ENCODE results near the gene P3H3.

P3H3 gene

GRCh38 chr12:6799147-6799546, 29.1 kb upstream of the P3H3 start:
- no peak for DNase-seq

- no peak for DNase-seq
Measured at GRCh38 chr12:6807170-6807569, 21.0 kb upstream of the P3H3 start.

DNA sequence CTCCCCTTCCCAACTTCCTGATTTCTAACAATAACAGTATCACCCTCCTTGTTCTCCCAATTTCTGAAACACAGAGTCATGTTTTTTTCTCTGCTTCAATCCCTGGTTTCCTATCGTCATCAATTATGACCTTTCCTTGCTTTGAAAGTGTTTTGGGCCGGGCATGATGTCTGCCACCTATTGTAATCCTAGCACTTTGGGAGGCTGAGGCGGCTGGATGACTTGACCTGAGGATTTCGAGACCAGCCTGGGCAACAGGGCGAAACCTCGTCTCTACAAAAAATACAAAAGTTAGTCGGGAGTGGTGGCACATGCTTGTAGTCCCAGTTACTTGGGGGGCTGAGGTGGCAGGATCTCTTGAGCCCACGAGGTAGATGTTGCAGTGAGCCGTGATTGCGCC, 19.2 kb upstream of the P3H3 start:
- no peak for DNase-seq

DNA sequence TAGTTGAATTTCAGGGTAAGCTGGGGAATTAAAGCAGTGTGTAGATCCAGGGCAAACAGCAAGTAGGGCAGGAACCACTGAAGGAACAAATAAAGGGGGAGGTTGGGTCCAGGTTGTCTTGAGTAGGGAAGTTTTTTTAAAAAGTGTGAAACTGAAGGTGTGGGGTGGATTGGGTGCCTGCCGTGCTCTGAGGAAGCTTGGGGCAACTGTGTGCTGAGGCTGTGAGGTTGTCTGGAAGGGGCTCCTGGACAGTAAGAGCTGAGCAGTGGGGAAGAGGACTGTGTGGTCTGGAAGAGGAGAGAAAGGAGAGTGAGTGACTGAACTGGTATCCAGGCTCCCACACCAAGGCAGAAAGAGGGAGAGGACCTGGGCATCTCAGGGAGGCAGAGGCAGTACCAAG, 17.4 kb upstream of the P3H3 start:
- DNase-seq: no peak

DNA sequence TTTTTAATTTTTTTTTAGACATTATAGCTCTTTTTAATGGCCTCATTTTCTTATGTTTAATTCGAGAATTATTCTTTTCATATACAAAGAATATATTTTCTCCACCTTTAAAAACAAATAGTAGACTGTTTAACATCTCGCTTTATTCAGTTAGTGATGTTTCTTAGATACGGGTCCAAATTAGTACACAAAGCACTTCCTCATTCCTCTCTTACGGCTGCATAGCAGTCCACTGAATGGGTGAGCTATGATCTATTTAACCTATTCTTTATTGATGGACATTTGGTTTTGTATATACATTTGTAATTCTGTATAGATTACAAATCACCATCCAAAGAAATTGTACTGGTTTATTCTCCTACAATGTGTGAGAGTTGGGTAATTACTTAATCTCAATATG, 14.8 kb upstream of the P3H3 start:
- no peak for DNase-seq

- no peak for DNase-seq
Measured at GRCh38 chr12:6816598-6816997, 11.6 kb upstream of the P3H3 start.

DNA sequence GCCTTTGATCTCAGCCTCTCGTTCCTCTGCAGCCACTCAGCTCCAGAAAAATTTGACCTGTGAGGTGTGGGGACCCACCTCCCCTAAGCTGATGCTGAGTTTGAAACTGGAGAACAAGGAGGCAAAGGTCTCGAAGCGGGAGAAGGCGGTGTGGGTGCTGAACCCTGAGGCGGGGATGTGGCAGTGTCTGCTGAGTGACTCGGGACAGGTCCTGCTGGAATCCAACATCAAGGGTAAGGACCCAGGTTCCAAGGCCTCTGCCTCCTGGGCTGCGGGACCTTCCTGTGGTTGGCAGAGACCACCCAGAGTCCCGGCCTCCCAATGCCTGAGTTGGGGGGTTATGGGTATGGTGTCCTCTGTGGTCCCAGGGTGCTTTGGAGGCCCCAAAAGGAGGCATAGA, 11.1 kb upstream of the P3H3 start:
- DNase-seq: no peak

DNA sequence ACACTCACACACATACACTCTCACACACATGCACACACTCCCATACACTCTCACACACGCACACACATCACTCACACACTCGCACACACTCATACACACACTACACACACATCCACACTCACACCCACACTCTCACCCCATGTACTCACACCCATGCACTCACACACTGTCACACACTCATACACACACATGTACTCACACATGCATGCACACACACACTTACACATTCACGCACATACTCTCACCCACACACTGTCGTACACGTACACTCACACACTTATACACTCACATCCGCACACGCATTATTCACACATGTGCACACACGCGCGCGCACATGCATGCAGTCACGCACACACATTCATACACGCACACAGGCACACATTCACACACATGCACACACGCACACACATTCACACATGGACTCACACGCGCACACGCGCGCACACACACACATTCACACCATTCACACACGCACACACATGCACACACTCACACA, 10.5 kb upstream of the P3H3 start:
- DNase-seq: no peak

GRCh38 chr12:6818222-6818621, 10.0 kb upstream of the P3H3 start:
- DNase-seq: no peak

- no peak for DNase-seq
Measured at GRCh38 chr12:6818645-6819044, 9.6 kb upstream of the P3H3 start.

DNA sequence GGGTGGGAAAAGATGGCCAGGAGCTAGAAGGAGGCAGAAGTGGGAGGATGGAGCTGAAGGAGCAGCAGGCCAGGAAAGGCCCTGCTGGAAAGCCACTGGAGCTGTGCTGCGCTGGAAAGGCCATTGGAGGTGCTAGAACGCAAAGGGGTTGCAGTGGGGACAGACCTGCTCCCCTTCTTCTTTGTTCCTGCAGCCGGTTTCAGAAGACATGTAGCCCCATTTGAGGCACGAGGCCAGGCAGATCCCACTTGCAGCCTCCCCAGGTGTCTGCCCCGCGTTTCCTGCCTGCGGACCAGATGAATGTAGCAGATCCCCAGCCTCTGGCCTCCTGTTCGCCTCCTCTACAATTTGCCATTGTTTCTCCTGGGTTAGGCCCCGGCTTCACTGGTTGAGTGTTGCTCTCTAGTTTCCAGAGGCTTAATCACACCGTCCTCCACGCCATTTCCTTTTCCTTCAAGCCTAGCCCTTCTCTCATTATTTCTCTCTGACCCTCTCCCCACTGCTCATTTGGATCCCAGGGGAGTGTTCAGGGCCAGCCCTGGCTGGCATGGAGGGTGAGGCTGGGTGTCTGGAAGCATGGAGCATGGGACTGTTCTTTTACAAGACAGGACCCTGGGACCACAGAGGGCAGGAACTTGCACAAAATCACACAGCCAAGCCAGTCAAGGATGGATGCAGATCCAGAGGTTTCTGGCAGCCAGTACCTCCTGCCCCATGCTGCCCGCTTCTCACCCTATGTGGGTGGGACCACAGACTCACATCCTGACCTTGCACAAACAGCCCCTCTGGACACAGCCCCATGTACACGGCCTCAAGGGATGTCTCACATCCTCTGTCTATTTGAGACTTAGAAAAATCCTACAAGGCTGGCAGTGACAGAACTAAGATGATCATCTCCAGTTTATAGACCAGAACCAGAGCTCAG, 8.8 kb upstream of the P3H3 start:
- no peak for DNase-seq

DNA sequence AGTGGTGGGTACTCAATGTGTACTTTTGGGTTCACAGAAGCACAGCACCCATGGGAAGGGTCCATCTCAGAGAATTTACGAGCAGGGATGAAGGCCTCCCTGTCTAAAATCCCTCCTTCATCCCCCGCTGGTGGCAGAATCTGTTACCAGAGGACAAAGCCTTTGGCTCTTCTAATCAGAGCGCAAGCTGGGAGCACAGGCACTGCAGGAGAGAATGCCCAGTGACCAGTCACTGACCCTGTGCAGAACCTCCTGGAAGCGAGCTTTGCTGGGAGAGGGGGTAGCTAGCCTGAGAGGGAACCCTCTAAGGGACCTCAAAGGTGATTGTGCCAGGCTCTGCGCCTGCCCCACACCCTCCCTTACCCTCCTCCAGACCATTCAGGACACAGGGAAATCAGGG, 8.0 kb upstream of the P3H3 start:
- no peak for DNase-seq

GRCh38 chr12:6821591-6822425, 6.4 kb upstream of the P3H3 start, which contains the start of gene GPR162:
TSS of gene GPR162 (plus strand) at chr12:6821821. CDS start at chr12:6823899, 2,078 bp downstream.
- DNase-seq: peak; percentile 19

DNA sequence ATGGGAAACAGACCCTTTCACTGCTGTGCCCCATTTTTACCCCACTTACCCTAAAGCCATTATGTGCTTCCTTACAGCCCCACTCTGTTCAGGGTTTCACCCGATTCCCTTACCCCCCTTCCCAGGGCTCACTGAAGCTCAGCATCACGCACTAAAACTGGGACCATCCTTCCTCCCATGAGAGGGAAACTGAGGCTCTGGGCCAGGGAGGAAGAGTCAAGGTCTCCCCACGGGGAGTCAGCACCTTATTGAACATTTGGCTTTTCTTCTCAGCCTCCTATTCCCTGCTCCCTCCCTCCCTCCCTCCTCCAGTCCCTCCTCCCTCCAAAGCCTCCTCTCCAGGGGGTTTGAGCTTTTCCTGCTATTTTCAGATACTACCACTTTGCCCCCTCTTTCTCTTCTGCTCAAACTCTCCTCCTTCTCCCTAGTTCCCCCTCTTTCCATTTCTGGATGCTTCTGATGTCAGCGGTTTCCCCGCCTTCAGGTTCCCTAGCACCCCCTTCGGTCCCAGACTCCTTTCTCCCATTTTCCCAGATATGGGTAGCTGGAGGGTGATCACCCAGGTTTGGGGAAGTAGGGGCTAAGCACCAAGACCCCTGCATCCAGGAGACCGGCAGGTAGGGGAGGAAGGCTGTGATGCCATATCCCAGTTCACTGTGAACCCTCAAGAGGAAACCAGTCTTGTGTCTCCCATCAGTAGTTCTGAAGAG, 5.6 kb upstream of the P3H3 start:
- no peak for DNase-seq

- no peak for DNase-seq
Measured at GRCh38 chr12:6823182-6824084, 4.8 kb upstream of the P3H3 start.

GRCh38 chr12:6824085-6824775, 4.0 kb upstream of the P3H3 start:
- no peak for DNase-seq

GRCh38 chr12:6824901-6825381, 3.3 kb upstream of the P3H3 start:
- DNase-seq: no peak

DNA sequence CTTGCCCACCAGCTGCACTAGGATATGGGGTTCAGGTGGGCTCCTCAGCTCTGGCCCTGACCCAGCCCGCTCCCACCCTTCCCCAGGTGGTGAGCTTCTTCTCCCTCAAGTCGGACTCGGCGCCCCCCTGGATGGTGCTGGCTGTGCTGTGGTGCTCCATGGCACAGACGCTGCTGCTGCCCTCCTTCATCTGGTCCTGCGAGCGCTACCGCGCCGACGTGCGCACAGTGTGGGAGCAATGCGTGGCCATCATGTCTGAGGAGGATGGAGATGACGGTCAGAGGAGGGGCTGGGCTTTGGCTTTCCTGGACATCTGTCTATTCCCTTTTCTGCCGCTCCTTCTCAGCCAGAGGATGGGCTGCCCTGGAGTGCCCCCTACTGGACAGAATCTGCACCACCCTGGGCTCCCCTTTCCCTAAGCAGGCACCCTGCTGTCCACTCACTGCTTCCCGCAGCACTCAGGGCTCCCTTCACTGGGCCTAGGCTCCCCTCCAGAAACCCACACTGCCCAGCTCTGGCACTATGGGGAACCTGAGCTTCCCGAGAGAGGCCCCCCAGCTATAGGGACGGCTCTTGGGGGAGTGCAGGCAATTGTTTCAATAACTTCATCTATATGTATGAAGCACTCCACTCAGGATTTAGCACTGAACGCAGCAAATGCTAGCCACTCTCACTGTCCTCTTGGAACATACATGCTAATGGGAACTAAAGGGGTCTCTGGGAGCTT, 2.6 kb upstream of the P3H3 start:
- DNase-seq: peak; percentile 87

- DNase-seq: no peak
Measured at GRCh38 chr12:6826125-6826733, 2.0 kb upstream of the P3H3 start.

Data from CD4-positive, alpha-beta T cell treated with Interleukin-6 for 4 hours (primary cell).